HEK293T (cell line): Measurements from ENCODE around the gene MAU2.

Source experiments
- CTCF ChIA-PET: fragments of 350-600 bp; formaldehyde crosslinking; extraction: SDS; loops from one replicate; lab custom pipeline; 2021; ENCODE audit warnings: antibody characterized with exemption, inconsistent platforms; lab: Yijun Ruan, JAX
- POLR2A ChIA-PET: fragments of 350-600 bp; formaldehyde crosslinking; extraction: SDS; loops from one replicate; lab custom pipeline; 2020; ENCODE audit warnings: antibody characterized with exemption, inconsistent platforms; lab: Yijun Ruan, JAX
- DNase-seq: peaks from one replicate; pipeline ENCODE4 v3.0.0; 2012; ENCODE audit warnings: mixed read lengths; ENCODE audit errors: extremely low spot score
- ARNT ChIP-seq: fragments of 450-650 bp; IDR thresholded peaks from 2 replicates; pipeline ENCODE4 v1.6.1; 2017; ENCODE audit warnings: mild to moderate bottlenecking
- BHLHE40 ChIP-seq: fragments of 450-650 bp; IDR thresholded peaks from 2 replicates; pipeline ENCODE4 v1.6.1; 2016; ENCODE audit warnings: mild to moderate bottlenecking, moderate library complexity, borderline replicate concordance
- CTBP1 ChIP-seq: fragments of 450-650 bp; IDR thresholded peaks from 2 replicates; pipeline ENCODE4 v1.6.1; 2016; ENCODE audit warnings: borderline replicate concordance
- ELF4 ChIP-seq: fragments of 450-650 bp; IDR thresholded peaks from 2 replicates; pipeline ENCODE4 v1.6.1; 2017; ENCODE audit warnings: antibody characterized with exemption
- FOXA1 ChIP-seq: fragments of 450-650 bp; IDR thresholded peaks from 2 replicates; pipeline ENCODE4 v1.6.1; 2016; ENCODE audit warnings: mild to moderate bottlenecking
- FOXK2 ChIP-seq: fragments of 450-650 bp; IDR thresholded peaks from 2 replicates; pipeline ENCODE4 v1.6.1; 2016; ENCODE audit warnings: mild to moderate bottlenecking
- FOXM1 ChIP-seq: fragments of 450-650 bp; IDR thresholded peaks from 2 replicates; pipeline ENCODE4 v1.6.1; 2017; ENCODE audit warnings: mild to moderate bottlenecking, borderline replicate concordance
- HDGF ChIP-seq: fragments of 450-650 bp; IDR thresholded peaks from 2 replicates; pipeline ENCODE4 v1.6.1; 2017; ENCODE audit warnings: antibody characterized with exemption, borderline replicate concordance
- L3MBTL2 ChIP-seq: fragments of 450-650 bp; conservative IDR thresholded peaks from 2 replicates; pipeline ENCODE4 v1.6.1; 2016; ENCODE audit warnings: mild to moderate bottlenecking
- LEF1 ChIP-seq: fragments of 450-650 bp; IDR thresholded peaks from 2 replicates; pipeline ENCODE4 v1.6.1; 2017; ENCODE audit warnings: mild to moderate bottlenecking, borderline replicate concordance
- NFRKB ChIP-seq: fragments of 450-650 bp; IDR thresholded peaks from 2 replicates; pipeline ENCODE4 v1.6.1; 2016; ENCODE audit warnings: mild to moderate bottlenecking, moderate library complexity
- PKNOX1 ChIP-seq: fragments of 450-650 bp; IDR thresholded peaks from 2 replicates; pipeline ENCODE4 v1.6.1; 2016
- SP1 ChIP-seq: fragments of 450-650 bp; IDR thresholded peaks from 2 replicates; pipeline ENCODE4 v1.6.1; 2017
- SUZ12 ChIP-seq: fragments of 450-650 bp; IDR thresholded peaks from 2 replicates; pipeline ENCODE4 v1.6.1; 2016; ENCODE audit warnings: mild to moderate bottlenecking
- TARDBP ChIP-seq: fragments of 450-650 bp; IDR thresholded peaks from 2 replicates; pipeline ENCODE4 v1.6.1; 2016
- ZNF384 ChIP-seq: fragments of 450-650 bp; IDR thresholded peaks from 2 replicates; pipeline ENCODE4 v1.6.1; 2016

MAU2 gene

DNA sequence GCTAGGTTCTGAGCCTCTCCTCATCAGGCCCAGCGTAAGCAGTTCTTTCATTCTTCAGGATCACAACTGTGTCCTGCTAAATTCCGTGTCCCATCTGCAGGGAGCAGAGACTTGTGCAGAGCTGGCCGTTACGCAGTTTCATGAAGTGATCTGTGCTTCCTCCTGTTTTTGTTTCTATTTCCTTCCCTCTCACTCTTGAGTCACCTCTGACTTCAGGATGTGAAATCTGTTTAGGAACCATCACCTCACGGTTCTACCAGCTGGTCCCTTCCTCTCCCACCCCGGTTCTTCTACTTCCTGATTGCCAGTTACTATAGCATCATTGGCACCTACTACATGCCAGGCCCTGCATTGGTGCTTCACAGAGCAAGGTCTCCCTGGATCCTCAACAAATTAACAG, 8.5 kb downstream of the MAU2 start:
- DNase-seq, result no peak
- TF ChIP-seq PKNOX1, result no peak
- TF ChIP-seq CTBP1, result no peak
- TF ChIP-seq SP1, result no peak
- ChIA-PET POLR2A (no interaction called here), CTCF (interaction anchor here (1.4 kb wide), 1 partner anchor 13 kb away, joined by 7 read pairs; no protein-coding TSS in a partner anchor)

- ChIA-PET CTCF (interaction anchor here (1.0 kb wide), 1 partner anchor 8 kb away, joined by 6 read pairs; no protein-coding TSS in a partner anchor), POLR2A (no interaction called here)
- DNase-seq, result no peak
- no peak for TF ChIP-seq FOXK2
- no peak for TF ChIP-seq L3MBTL2
- no peak for TF ChIP-seq TARDBP
- TF ChIP-seq NFRKB, result no peak
- TF ChIP-seq PKNOX1, result no peak
- no peak for TF ChIP-seq CTBP1
- no peak for TF ChIP-seq FOXA1
- TF ChIP-seq SUZ12, result no peak
- TF ChIP-seq ARNT, result no peak
- TF ChIP-seq LEF1, result no peak
- TF ChIP-seq BHLHE40, result no peak
- no peak for TF ChIP-seq HDGF
- TF ChIP-seq SP1, result no peak
- TF ChIP-seq FOXM1, result no peak
- TF ChIP-seq ZNF384, result no peak
- TF ChIP-seq ELF4, result no peak
Observed at GRCh38 chr19:19334063-19334988, 13.7 kb downstream of the MAU2 start.

- ChIA-PET POLR2A (no interaction called here), CTCF (no interaction called here)
- DNase-seq, result no peak
- TF ChIP-seq LEF1 (no peak), CTBP1 (no peak), HDGF (no peak), L3MBTL2 (no peak), BHLHE40 (no peak), ZNF384 (no peak), ARNT (no peak), NFRKB (no peak), SP1 (no peak), TARDBP (no peak), FOXA1 (no peak), FOXK2 (no peak), ELF4 (no peak), FOXM1 (no peak)
Observed at GRCh38 chr19:19334989-19335344, 14.3 kb downstream of the MAU2 start.

DNA sequence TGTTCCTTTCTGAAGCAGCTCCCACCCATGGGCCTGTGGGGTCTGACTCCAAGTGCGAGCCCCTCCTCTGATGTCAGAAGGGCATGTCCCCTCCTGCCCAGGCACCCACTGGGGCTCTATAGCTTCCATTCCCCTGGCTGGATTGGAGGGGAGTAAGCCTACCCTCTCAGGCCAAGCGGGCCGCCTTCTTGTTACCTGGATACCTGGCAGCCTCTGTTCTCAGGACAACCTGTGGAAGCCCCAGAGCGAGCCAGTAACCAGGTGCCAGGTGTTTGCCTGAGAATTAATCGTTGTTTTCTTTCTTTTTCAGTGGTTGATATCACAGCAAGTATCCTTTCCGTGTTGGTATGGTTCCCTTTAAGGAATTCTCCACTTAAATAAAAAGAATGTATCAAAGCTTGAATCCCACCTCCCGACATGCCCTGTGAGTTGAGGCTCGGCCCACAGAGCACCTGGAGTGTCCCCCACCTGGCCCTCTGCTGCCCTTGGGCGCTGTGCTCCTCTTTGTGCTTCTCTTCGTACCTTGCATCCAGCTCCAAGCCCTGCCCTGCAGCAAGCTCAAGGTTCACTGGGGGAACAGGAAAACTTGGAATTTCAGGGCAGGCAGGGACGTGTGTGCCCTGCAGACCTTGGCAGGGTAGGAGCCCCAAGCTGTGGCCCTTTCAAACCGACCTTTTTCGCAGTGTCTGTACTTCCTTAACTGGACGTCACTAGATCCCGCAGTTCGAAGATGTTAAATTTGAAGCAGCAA, 15.0 kb downstream of the MAU2 start:
- CTCF ChIA-PET, result no interaction called here
- TF ChIP-seq FOXK2 (no peak), SUZ12 (no peak), LEF1 (no peak), NFRKB (no peak), ELF4 (no peak), TARDBP (no peak)
- DNase-seq, result no peak
- POLR2A ChIA-PET, result no interaction called here

GRCh38 chr19:19336597-19336996, 16.0 kb downstream of the MAU2 start:
- ChIA-PET CTCF (no interaction called here), POLR2A (no interaction called here)
- no peak for TF ChIP-seq ELF4
- no peak for TF ChIP-seq FOXM1
- no peak for TF ChIP-seq FOXA1
- TF ChIP-seq ARNT, result no peak
- no peak for TF ChIP-seq L3MBTL2
- TF ChIP-seq PKNOX1, result no peak
- no peak for DNase-seq

DNA sequence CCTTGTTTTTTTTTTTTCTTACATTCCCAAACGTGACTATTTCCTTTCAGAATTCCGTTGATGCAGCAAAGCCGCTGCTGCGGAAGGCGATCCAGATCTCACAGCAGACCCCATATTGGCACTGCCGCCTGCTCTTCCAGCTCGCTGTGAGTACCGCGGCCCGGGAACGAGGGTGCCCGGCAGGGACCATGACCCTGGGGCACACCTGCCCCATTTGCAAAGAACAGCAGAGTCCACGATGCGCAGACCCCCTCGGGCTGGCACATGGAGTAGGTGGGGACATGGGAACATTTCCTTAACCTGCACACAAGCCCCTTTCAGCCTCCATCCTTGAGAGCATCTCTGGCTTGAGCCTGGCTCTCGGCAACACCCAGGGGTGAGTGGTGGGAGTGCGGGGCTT, 16.5 kb downstream of the MAU2 start:
- DNase-seq, result no peak
- POLR2A ChIA-PET, result no interaction called here
- TF ChIP-seq PKNOX1 (no peak), FOXM1 (no peak), ARNT (no peak), LEF1 (no peak), TARDBP (no peak), ZNF384 (no peak), ELF4 (no peak), FOXA1 (no peak), CTBP1 (no peak), NFRKB (no peak), HDGF (no peak), SP1 (no peak)
- CTCF ChIA-PET, result no interaction called here
